CD4-positive, alpha-beta T cell treated with Interleukin-1 beta for 1 hour (primary cell): ENCODE results near the gene FCER1G.

Experiments
- DNase-seq, 2 donors: peaks; one replicate each; pipeline ENCODE4 v3.0.0-alpha.2; 2020 to 2022

FCER1G gene

GRCh38 chr1:161189036-161189435 is 26.1 kb upstream of the FCER1G start:
- no peak for DNase-seq

GRCh38 chr1:161190962-161191521 is 24.1 kb upstream of the FCER1G start:
- DNase-seq = no peak

GRCh38 chr1:161191971-161192370 is 23.1 kb upstream of the FCER1G start:
- no peak for DNase-seq

GRCh38 chr1:161192476-161193465 is 22.3 kb upstream of the FCER1G start:
- peak; percentile 78 to 81 for DNase-seq

GRCh38 chr1:161193561-161194235 is 21.4 kb upstream of the FCER1G start:
- no peak for DNase-seq

- DNase-seq = no peak
Observed at GRCh38 chr1:161195171-161195570, 19.9 kb upstream of the FCER1G start.

GRCh38 chr1:161196111-161196510 is 19.0 kb upstream of the FCER1G start:
- no peak for DNase-seq

- DNase-seq = no peak
Observed at GRCh38 chr1:161196521-161197451, 18.3 kb upstream of the FCER1G start.

- no peak for DNase-seq
Observed at GRCh38 chr1:161197560-161198193, 17.4 kb upstream of the FCER1G start.

- no peak for DNase-seq
Observed at GRCh38 chr1:161198194-161198896, 16.8 kb upstream of the FCER1G start.

GRCh38 chr1:161198897-161199431 is 16.1 kb upstream of the FCER1G start, which contains the start of gene ADAMTS4:
Gene ADAMTS4, minus strand, starts transcription at chr1:161199054. Its CDS starts 427 bp downstream, at chr1:161198627.
- no peak for DNase-seq

- no peak for DNase-seq
Observed at GRCh38 chr1:161199506-161200139, 15.5 kb upstream of the FCER1G start.

GRCh38 chr1:161200421-161200991 is 14.6 kb upstream of the FCER1G start:
- DNase-seq = no peak

GRCh38 chr1:161200992-161201835 is 13.9 kb upstream of the FCER1G start:
- DNase-seq = no peak

GRCh38 chr1:161201836-161202712 is 13.0 kb upstream of the FCER1G start, which contains the start of gene NDUFS2:
Gene NDUFS2, plus strand, starts transcription at chr1:161202367. Its CDS starts 19 bp downstream, at chr1:161202386.
- peak; percentile 97 for DNase-seq

GRCh38 chr1:161206411-161207140 is 8.5 kb upstream of the FCER1G start:
- DNase-seq = no peak

GRCh38 chr1:161207173-161207572 is 7.9 kb upstream of the FCER1G start:
- no peak for DNase-seq
